ELF-1 (cell line): Measurements from ENCODE around the gene LAMB1.
"Not testable (repeated sequence)": the region's sequence is repeated elsewhere in the genome, so short reads cannot be mapped to it uniquely, and the experiment has no call there.

Source experiments
- DNase-seq: peaks from one replicate; pipeline ENCODE4 v3.0.0-alpha.2; 2016; ENCODE audit warnings: low read depth, low spot score

Gene LAMB1

DNA sequence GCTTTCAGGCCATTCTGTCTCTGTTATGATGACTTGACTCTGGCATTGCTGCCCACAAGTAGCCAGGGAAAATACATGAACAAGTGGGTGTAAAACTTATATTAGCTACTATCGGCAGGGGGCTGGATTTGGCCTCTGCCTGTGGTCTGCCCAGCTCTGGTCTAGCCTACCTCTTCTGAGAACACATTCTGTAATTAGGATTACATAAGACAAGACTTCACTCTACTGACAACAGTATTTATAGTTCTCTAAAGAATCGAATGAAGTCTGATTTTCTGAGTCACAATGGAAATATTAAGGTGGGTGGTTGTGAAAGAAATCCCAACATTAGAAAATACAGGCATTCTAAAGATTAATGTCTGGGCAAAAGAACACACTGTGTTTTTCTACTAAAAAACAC is 56.5 kb downstream of the LAMB1 start:
- DNase-seq = no peak

DNA sequence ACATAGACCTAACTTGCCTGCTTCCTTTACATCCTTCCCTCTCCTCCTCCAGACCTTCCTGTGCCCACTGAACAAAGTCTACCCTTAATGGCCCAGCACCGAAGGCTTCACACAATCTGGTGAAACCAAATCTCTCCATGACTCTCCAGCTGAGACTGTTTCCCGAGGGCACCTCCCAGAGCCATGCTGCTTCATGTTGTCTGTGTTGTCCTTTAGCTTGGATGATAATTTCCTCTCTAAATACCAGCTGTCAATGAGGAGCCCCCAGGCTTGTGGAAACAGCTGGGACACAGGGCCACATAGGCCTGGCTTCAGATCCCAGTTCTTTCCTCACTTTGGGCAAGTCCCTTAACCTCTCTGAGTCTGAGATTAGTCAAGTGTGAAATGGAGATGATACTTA is 57.6 kb downstream of the LAMB1 start:
- DNase-seq = peak; percentile 75

DNA sequence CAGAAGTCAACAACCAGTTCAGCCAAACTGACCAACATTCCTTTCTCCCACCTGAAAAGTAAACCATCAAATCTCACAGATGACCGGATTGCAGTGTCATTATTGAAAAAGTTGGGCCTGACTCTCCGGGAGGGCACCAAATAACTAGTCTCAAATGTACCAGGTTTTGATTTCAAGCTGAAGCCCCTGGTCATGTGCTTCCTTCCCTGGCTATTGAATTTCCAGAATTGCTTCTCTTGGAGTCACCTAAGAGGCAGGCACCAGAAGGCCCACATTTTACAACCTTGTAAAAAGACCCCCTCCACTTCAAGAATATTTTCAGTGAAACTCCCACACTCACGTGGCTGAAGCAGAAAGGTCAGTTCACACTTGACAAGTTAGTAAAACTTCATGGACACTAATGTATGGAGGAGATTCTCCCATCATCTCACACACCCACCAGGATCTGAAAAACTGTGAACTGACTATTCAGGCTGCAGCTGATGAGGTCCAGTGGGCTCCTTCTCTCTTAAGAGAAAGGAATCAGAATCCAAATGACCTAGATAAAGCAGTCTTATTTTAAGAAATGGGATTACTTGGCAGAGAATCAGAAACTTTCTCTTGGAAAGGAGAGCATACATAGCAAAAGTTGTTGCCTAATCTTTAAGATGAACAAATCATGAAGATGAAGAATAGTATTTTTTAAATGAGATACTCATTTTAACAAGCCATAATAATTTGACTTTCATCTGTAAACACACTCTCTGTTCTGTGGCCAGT is 58.4 kb downstream of the LAMB1 start:
- no peak for DNase-seq

DNA sequence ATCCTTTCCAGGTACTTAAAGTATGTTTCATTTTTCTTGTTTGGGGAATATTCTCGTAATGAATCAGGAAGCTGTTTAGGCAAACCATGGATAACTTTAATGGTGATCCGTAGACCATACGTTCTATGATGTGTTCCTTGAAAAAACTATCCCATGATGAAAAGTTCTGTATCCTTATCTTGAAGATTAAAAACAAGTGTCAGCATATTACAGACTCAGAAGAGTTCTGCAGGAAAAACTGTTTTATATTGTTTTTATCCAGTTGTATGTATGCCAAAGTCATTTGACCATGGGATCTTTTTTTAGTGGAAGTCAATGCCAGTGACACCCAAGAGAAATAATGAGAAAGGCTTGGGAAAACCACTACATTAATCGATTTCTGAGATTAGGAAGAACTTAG is 59.9 kb downstream of the LAMB1 start:
- no peak for DNase-seq

DNA sequence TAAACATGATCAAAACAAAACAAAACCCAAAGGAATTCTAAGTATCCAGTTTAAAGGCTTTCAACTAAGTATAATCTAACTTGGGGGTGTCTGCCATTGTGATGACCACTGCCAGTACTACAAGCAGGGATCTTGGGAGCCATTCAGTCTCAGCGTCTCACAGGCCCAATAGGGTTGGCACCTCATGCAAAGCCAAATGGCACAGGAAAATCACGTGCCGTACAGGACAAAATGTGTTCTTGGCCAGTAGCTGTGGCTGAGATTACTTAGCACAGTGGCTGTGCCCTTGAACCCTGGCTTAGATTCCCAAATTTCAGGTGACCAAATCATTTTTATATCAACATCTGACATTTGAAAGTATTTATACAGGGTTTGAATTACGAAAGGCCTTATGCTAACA is 62.0 kb downstream of the LAMB1 start:
- no peak for DNase-seq

DNA sequence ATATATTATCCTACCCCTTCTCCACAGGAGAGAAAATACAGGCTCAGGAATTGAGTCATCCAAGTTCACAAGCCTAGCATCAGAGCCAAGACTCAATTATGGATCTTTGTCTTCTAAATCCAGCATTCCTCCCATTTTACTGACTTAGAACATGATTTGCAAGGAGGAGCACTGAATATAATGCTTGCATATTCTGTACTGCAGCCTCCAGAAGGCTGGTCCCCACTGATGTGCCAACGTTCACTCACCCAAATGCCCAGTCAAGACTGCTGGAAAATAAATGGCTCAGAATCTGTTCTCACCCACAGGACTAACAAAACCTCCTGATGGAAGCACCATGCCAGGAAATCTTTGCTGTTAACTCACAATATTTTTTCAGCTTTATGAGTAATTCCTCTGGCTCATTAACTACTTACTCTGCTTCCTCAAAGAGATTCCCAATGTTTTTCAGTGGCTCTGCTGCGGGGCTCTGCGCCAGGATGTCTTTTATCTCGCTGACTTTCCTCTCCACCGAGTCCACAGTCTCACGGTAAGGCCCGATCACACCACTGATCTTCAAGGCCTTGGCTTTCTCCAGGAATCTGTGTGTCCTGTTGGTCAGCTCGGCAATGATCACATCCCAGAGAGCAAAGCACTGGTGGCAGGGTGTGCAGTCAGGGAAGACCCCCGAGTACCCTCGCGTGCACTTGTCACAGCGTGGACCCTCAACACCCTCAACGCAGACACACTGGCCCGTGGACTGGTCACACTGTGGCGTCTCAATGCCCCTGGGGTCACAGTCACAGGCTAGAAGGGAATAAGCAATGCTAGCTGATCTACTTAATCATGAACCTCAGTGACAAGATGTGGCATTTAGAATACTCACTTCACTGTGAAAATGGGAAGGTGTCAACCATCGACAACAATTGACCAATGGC is 63.1 kb downstream of the LAMB1 start:
- no peak for DNase-seq

DNA sequence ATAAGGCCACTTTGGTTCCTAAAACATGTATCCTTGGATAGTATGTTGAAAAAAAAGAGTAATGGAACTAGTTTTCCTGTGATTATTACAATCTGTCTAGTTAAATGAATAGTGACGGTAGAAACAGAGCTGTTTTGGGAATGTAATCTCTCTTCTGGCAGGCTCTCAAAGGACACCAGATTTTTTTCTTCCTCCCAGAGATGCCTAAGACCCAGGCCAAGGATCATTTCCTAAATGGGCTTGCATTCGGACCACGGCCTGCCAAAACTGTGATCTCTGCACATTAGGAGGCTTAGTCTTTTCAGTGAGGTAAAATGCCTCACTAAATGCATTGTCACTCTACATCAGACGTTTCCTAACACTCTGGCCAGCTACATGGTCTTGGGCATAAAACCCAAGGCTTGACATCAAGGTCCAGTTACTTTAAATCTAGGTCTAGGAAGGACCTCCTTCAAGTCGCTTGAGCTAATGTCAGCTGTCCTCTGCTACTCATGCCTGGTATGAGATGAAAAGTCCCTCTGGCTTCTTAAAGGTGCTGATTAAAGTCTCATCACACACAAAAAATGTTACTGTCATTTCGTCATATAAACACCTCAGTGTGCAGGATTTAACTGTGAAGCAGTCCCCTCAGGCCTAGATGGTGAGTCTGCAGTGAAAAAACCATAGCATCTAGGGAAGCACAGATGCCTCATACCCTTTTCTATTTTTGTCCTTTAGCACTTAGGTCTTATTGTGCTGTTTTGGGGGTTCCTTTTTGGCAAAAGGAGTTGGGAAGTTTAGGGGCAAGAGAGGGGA is 64.3 kb downstream of the LAMB1 start:
- DNase-seq = no peak

DNA sequence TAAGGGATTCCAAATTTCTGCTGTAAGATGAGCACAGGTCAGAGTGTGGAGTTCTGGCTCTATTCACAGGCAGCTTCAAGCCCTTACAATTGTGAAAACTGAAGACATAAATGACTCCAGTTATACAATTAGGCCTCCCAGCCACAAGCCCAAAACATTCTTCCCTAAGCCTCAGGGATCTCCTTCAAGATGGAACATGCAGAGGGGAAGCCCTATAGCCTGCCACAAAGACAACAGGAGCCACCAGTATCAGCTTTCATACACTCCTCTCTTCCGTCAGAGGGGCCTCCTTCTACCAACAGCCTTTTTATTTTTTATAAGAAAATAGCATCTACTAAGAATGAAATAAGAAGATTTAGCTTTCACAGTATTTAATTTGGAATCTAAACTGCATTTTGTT is 65.4 kb downstream of the LAMB1 start:
- DNase-seq = no peak

DNA sequence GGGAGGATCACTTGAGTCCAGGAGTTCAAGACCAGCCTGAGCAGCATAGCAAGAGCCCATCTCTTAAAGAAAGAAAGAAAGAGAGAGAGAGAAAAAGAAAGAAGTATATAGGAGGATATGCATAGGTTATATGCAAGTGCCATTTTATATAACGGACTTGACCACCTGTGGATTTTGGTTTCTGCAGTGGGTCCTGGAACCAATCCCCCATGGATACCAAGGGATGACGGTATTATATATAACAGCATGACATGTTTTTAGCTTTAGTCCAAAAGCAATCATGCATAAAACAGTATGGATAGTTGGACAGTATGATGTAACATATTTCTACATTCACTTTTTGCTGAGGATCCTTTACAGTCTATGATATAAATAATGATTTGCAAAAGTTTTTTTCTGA is 66.6 kb downstream of the LAMB1 start:
- DNase-seq = no peak

DNA sequence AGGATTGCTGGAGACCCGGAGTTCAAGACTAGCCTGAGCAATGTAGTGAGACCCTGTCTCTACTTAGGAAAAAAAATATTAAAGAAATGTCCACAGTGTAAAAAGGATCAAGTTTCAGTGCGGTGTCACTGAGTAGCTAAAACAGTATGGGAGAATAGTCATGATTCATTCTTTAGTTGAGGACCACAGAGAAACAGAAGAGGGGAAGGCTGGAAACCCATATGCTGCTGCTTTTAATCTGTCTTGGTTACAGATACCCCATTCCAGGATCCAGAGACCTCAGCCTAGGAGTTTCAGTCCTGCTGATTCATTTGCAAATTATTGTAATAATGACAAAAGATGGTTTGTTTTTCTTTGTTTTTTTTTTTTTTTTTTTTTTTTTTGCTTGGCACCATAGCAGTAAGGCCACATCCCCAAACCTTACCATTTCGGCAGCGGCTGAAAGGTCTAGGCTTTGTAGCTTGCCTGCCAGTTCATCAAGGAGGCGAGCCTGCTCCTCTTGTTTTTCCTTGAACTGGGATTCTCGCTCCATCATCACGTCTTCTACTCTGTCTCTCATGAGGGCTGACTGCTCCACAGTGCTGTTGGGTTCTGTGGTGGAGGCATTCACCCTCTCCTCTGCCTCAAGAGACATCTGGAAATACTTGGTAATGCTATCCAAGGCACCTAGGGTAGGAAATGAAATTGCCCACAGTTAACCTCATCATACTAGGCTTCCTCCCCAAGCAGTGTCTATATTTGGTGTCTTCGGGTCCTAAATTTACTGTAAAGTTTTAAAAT is 67.8 kb downstream of the LAMB1 start:
- DNase-seq = no peak

DNA sequence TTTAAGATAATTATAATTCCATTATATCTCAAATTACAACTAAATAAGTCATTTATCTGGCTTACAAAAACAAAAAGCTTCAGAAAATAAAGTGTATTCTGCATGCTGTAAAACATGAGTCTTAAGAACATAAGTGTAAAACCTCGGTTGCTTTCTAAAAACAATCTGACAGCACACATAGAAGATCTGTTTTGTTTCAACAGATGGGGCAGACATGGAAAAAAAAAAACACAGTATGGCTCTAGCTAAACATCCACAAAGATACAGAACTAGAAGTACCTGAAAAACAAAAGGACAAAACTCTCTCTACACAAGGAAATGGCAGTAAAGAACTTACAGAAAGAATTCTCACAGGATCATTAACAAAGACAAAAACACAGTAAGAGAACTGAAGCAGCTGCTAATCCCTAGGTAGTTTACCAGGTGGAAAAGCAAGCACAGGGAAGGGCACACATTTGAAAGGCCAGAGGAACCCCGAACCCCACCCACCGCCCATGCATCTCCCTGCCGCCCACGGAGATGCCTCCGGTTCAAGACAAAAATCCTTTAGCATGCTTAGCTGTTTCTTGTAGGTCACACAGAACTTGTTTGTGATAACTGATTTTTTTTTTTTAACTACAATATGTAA is 69.5 kb downstream of the LAMB1 start:
- peak; percentile 35 for DNase-seq

DNA sequence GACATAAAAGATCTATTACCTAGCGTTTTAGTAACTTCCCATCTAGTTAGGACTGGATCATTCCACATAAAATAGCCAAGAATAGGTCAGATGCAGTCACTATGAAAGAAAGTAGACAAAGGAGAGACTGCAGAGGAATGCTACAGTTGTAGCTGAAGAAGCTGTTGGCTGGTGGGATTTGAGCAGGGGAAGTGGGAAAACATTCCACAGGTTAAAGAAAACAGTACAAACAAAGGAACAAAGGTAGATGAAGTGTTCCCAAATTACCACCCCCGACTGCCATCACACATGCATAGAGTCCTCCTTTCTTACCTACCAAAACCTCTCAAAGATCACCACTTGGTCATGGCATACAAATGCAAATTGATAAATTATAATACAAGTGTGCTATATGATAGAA is 70.2 kb downstream of the LAMB1 start:
- DNase-seq = peak; percentile 75

DNA sequence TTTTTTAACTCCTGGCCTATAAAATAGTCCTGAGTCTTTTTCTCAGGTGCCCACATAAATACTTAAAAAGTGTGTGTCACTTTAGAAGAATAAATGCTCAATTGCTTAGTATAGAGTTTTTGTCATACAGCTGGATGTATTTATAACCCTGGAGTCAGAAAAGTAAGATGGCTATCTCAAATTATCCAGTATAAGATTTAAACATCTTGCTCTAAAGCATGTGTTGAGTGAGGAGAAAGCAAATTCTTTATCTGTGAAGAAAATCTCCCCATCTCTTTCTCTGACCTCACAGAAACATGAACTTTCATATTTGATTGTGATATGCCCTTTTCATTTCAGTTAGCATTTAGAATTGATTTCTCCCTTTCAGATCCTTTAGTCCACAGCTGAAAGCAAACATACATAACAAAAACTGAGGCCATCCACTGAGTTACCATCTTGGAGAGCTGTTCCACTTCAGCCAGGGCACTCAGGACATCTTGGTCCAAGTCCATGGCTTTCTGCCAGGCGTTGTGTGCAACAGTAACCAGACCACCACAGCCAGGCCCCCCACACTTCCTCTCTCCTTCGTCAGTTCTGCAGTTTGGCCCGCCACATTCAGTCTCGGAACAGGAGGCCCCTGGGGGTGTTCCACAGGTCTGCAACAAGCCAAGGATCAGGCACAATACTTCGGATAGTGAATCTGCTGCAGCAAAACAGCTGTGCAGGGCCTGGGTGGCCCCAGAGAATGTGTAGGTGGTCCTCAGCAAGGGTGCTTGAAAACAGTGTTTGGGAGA is 71.0 kb downstream of the LAMB1 start:
- no peak for DNase-seq

DNA sequence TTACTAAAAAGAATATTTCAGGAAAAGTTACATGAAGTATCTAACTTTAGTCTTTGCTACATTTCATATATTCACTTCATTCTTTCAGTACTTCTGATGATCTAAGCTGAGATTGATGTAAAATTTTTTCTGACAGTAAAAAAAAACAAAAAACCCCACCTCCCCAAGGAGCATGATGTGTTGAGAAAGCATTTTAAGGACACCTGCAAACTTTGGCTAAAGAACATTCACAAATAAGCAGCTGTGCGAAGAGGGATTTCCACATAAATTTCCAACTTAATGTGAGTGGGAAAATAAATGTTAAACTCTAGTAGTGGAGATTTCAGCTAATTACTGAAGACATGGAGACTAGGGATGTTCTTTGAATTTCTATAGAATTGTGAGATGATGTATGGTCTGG is 76.5 kb downstream of the LAMB1 start:
- no peak for DNase-seq

DNA sequence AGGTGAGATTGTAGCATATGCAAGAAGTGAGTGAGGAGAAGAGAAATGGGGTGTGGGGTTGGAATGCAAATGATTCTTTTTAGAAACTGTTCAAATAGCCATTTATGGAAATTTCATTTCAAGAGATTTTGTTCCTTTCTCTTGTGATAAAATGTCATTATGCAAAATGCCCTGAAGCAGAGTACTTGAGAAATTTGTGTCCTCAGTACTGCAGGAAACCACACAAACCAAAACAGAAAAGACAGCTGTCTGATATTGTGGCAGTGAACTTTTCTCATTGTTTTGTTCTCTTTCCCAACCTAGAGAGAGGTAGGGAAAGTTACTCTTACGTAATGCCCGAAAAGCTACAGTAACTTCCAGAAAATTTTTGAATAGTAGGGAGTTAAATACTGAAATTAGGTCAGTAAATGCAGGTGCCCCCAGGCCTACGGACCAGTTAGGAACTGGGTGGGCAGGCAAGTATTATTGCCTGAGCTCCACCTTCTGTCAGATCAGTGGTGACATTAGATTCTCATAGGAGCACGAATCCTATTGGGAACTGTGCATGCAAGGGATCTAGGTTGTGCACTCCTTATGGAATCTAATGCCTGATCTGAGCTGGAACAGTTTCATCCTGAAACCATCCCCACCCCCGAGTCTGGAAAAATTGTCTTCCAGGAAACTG is 78.0 kb downstream of the LAMB1 start:
- DNase-seq = no peak

DNA sequence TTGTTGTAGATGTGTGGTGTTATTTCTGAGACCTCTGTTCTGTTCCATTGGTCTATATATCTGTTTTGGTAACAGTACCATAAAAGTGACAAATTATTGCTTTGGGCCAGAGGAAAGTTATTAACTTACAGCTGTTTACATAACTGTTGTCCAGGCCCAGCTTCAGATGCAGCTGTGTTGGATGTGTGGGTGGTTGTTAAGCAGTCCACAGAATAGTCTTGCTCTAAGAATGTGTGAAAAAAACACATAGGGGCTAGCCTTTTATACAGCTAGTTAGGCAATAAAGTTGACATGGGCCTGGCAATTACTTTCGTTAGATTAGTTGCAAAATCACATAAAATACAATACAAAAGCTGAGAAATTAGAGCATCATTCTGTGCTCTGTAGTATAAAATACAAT is 80.1 kb downstream of the LAMB1 start:
- DNase-seq = no peak

DNA sequence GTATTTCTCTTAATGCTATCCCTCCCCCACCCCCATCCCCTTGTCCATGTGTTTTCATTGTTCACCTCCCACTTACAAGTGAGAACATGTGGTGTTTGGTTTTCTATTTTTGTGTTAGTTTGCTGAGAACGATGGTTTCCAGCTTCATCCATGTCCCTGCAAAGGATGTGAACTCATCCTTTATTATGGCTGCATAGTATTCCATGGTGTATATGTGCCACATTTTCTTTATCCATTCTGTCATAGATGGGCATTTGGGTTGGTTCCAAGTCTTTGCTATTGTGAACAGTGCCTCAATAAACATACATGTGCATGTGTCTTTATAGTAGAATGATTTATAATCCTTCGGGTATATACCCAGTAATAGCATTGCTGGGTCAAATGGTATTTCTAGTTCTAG is 81.1 kb downstream of the LAMB1 start:
- DNase-seq = not testable (repeated sequence)

DNA sequence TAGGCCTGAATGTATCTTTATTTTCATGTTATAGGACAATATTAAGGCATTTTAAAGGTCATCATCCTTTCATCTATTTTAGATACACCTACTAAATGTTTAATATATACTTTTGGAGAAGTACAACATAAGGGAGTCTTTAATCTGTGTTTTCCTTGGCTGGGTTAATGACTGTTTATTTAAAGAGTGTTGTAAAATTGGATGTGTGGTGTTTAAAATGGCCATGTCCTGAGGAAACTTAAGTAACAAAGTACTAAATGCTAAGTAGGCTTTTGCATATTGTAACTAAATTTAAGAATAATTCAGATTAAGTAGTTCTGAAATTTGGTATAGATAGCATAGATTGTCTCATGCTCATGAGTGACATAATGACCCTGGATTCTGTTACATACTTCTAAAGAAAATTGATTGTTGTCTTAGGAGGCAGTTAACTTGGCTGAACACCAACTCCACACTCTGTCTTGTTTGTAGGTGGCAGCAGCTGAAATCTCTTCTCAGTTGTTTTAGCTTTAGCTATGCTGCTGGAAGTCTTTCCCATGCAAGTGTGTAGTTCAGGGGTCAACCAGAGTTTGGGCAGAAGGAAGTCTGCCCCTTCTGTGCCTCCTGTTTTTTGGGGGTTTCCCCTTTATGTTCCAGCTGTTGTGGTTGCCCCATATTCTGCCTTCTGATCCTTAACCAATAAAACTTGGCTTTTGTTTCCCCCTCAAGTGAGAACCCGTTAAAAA is 82.8 kb downstream of the LAMB1 start:
- DNase-seq = no peak

DNA sequence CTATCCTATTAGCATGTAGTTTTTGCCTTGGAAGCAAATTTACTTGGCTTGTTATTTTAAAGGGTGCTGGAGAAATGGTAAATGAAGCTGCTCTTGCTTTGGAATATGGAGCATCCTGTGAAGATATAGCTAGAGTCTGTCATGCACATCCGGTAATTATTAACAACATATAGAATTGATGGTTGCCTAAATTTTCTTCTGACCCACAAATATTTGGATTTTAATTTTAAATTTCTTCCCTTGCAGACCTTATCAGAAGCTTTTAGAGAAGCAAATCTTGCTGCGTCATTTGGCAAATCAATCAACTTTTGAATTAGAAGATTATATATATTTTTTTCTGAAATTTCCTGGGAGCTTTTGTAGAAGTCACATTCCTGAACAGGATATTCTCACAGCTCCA is 84.0 kb downstream of the LAMB1 start:
- DNase-seq = no peak
